HG03571 (cell line): Measurements from ENCODE around the gene RGL2.

Experiments
- ATAC-seq: cut with Tn5 transposase; IDR thresholded peaks from one replicate; pipeline ENCODE4 v1.9.1; 2021; ENCODE audit not compliant: unreplicated experiment

The RGL2 gene

DNA sequence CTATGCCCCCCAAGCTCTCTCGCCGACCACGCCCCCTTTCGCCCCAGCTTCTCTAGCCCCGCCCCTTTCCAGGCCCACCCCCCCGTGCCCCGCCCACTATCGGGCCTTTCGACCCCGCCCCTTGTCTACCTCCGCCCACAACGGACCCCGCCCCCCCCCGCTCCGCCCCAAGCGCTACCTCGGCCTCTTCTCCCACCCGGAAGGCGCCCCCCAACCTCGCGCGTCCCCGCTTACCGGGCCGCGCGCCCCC is 18.6 kb upstream of the RGL2 start:
- no peak for ATAC-seq

GRCh38 chr6:33316603-33317418 is 18.1 kb upstream of the RGL2 start:
- no peak for ATAC-seq

DNA sequence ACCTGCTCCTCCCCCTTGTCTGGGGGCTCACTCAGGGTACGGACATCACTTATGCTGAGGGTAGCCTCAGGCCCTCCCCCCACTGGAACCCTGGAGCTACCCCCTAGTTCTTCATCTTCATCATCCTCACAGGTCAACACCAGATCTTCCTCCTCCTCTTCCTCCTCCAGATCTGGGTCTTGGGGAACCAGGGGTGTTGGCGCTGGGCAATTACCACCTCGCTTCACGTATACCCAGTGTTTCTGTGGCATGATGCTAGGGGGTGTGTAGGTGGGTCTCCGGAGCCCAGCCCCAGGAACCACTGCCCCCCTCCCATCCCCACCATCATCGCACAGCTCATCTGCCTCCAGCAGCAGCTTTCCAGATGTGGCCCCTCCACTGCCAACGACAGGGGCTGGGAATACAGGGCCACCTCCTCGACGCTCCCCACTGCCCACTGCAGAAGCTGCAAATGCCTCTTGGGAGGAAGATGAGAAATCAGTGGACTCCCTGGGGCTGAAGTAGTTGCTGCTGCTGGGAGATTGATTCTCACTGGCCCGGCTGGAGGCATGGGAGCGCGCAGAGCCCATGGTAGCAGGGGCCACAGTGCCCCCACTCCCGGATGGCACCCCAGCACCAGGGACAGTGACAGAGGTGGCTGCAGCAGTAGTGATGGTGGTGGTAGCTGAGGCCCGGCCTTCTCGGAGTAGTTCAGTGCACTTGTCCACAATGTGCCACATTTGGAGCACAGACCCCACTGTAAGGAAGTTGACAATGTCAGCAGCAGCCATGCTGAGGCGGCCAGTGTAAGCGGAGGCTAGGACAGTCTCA is 17.3 kb upstream of the RGL2 start:
- no peak for ATAC-seq

DNA sequence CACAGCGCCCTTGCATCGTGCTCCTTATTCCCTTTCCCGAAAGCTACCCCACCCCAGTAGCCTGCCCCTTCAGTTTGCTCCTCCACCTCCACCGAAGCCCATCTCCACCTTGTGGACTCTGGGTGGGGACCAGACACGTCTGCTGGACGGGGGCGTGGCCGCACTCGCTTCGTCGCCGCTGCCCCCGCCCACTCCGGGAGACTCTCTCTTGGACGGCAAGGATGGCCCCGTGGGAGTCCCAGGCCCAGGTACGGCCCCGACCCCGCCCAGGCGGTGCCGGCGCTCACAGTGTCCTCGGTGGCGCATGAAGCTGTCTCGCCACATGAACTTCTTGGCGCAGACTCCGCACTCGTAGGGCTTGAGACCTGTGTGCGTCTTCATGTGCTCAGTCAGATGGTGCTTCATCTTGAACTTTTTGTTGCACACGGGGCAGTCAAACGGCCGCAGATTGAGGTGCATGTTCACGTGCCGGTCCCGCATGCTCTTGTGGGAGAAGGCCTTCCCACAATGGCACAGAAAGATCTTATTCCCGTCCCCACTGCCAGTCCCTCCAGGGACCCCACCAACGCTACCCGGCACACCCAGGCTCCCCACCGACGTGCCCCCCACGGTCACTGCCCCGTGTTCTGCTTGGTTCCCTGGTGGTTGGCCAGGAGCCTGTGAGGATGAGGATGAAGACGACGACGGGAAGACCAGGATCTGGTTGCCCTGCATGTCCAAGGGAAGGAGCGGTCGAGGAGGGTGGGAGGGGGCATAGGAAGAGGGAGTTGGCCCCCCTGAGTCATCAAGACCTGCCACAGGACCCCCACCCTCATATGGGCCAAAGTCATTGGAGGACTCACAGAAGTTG is 16.4 kb upstream of the RGL2 start:
- no peak for ATAC-seq

- ATAC-seq = no peak
Observed at GRCh38 chr6:33314515-33314942, 15.8 kb upstream of the RGL2 start.

DNA sequence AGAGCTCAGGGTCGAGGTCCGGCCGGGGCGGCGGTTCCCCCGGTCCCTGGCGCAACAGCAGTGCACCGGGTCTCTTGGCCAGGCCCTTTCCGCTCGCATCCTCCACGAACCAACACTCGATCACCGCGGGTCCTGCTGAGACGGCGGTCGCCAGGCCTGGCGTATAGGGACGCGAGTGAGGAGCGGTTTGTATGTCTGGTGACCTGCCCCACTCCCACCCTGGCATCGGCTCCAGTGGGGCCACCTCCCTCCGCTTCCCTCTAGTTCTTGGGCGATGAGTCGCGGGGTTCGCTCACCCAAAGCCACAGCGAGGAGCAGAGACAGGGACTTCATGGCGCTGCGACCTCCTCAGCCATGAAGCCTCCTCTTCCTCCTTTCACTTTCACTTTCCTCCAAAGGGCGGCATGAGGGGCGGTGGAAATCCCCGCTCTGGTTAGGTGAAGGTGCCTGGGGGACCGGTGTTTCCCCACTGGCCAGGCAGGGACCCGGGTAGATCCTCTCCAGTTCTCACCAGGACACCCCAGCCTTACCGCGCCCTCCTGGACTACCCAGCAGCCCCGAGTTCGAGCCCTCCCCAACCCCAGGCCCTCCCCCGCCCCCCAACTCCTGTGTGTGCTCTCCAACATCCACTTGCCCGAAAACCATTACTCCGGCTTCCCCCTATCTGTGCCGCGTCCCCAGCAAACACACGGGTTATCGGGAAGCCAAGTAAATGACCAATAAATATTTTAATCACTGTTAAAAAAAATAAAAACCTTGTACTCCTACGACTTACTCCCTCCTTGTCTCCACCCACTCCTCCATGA is 15.2 kb upstream of the RGL2 start, which contains the start of gene TAPBP:
Gene TAPBP, minus strand, starts transcription at position 370 of the 806 bp plus-strand sequence. Its CDS starts 37 bp downstream, at position 333.
- peak; percentile 41 for ATAC-seq

DNA sequence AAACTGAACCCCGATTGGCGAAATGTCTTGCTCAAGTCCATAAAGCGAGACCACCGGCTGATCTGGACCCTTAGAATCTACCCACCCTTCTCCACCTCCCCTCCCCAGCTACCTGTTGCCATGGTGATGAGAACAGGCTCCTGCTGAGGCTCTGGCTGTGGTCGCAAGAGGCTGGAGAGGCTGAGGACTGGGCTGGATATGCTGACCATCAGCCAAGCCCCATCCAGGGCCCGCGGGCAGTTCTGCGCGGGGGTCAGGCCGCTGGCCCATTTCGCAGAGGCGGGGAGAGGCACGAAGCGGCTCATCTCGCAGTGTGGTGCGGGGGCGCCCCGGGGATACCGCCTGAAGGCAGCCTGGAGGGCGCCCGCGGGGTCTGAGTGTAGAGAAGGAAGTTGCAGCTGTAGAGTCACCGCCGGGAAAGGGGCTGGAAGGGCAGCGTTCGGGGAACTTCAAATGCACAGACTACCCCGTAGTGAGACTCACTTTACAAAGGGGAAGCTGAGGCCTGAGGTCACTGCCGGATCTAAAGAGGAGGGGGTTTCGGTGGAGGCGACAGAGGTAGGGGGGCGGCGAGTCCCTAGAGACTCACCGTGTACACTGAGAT is 14.5 kb upstream of the RGL2 start:
- no peak for ATAC-seq

DNA sequence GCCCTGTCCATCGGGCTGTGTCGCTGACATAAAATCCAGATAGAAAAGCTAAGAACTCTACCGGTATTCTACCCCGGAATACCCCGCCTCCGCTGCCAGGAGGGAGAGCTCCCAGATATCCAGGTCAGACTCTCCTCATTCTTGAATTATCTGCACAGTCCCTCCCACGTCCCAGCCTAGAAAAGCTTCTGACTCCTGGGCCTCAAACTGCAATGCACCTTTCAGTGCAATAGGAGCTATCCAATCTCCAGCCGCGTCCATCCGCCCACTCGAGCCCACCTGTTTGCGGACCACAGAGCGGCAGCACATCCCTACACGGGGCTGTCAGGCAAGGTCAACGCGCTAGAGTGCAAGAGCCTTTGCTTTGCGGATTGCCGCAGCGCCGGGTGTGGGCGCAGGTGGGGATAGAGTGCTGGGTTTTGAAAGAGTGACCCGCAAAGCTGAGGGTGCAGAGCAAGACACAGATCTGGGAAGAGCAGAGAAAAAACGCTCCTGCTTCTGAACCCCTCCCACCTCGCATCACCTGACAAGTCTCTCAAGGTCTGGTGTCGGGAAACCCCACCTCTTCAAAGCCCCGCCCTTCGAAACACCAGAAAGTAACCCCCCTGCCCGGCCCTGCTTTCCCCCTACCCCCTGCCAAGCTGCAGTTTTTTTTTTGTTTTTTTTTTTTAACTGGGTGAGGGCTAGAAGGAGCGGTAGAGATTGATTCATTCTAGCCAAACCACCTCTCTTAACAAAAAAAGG is 13.8 kb upstream of the RGL2 start:
- ATAC-seq = no peak

- ATAC-seq = no peak
Observed at GRCh38 chr6:33306356-33306755, 7.6 kb upstream of the RGL2 start.

DNA sequence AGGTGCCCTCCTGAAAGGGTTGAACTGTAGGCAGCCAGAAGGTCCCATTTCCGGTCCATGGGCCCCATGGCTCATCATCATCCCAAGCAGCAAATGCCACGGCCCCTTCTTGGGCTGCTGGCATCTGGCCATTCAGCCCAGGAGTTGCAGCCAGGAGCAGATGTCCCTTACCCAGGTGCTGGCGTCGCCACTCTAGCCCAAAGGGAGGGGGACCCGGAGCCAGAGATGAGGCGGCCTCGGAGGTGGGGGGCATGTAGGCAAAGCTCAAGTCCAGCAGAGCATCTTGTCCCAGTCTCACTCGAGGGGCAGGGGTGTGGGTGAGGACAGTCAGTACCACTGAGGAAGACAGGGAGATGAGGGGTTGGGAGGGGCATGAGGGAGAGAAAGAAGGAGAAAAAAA is 6.3 kb upstream of the RGL2 start:
- ATAC-seq = no peak

DNA sequence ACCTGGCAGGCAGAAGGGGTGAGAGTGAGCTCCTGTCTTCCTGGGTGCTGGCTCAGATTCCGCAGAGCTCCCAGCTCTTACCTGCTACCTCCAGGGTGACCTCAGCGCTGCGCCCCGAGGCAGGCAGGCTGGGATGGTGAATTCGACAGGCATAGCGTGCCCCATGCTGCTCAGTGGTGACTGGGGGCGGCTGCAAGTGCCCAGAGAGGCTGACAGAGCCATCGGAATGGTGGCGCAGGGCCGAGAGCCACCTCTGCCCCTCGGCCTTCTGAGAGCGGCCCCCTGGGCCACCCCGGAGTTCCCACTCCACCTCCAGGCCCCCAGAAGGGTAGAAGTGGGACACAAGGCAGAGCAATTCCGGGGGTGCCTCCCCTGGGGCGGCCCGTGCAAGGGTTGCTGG is 5.5 kb upstream of the RGL2 start:
- ATAC-seq = no peak

- ATAC-seq = no peak
Observed at GRCh38 chr6:33301877-33302276, 3.1 kb upstream of the RGL2 start.

DNA sequence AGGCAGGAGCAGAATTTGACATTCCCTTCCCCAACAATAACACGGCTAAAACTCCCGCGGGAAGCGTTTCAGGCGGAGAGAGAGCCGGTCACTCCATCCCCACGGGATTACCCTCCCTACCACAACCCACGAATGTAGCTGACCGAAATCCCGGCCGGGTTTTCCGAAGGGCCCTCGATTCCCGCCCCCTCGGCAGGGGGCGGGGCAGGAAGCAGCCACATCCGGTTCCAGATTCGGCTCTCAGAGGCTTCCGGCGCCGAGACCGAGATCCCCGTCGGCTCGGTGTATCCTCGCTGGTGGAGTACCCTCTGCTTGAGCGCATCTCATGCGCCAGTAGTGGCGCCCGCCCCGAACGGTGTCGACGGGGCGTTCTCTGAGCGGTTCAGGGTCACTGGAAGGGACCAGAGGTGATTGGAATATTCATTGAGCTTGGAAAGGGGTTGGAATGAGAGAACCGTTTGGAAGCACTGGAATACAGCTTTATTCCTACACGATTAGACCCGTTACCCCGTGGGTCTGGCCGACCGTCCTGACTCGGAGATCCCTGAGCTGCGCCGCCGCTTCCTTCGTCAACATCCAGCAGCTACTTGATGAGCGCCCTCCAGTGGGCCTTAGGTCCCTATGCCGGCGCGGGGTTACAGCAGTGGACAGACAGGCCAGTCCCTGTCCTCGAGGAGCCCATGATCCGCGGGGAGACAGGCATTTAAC is 649 bp upstream of the RGL2 start:
- ATAC-seq = peak; percentile 60

DNA sequence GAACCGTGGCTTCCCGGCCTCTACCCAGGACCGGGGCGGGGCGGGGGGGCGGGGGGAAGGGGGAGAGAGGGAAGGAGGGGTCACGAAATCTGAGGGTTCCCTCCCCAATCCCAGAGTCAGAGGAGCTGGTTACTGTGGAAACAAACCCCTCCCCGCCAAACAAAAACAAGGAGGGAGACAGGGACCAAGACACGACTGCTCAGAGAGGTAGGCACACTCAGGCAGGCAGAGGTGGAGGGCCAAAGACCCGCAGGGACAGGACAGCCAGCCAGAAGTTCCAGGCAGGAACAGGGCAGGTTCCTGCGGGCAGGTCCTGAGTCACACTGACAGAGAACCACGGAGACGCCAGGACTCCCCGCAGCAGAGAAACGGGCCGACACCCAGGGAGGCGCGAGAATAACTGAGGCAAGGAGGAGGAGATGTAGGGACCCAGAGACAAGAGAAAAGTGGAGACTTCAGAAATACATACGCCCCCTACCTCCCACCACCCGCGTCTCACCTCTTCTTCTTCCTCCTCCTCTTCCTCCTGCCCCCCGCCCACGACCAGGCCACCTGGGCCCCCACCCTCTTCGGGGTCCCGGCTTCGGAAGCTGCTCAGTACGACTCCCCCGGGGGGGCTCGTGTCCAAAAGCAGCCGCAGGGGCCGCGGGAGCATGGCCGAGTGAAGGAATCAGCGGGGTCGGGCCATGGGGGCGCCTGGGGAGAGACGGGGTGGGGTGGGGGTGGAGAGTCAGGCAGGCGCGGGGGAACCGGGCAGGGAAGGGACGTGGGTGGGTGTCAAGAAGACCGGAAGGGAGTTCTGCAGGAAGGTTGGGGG is 578 bp downstream of the RGL2 start:
- no peak for ATAC-seq

GRCh38 chr6:33297406-33297955 is 1.3 kb downstream of the RGL2 start:
- no peak for ATAC-seq

DNA sequence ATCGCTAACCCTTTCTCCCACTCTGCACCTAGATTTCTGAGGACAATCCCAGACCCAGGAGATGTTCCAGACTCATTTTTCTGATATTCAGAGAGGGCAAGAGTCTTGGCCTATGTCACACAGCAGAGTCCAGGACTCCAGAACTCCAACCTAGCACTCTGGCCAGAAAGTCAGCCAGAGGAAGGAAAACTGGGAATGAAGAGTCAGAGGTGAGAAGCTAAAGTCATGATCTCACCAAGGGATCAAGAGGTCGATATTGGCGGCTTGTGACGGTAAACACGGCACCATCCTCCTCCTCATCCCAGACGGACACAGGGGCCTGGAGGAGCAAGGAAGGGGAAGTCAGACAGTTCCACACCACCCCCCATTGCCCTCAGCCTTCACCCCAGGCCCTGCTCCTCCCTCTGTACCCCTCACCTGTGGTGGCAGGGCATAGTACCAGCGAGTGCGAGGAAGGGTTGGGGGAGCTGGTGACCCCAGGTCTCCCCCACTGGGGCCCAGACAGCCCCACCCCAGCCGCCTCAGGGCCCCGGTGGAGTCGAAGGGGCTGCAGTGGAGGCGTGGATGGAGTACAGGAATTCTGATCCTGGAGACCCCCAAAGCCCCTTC is 1.8 kb downstream of the RGL2 start:
- no peak for ATAC-seq

DNA sequence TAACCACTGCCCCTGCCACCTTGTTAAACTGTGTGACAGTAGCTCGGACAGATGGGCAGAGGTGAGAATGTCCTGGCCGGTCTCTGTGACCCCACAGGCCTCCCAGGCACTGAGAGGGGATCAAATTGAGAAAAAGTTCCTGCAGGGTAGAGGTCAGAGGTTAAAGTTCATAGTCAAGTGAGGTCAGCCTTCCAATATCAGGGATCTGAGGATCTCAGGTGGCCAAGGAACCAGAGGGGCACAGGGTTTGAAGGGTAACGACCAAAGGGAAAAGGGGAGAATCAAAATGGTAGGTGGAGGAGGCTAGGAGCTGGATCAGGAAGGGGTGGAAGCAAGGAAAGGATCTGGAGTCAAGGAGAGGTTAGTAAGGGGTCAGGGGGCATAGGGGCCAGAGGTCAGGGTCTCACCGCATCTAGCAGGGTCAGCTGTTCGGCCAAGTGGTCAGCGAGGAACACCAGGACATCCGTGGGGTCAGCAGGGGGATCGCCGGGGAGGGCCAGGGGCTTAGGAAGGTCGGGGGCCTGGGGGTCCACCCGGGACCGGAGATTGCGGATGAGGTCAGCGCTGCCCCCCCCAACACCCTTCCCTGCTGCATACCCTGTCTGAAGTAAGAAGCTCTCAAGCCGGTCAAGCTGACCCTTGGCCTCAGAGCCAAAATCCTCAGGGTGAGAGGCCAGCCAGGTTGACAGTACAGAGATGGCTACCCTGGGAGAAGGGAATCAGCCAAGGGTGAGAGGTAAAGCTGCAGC is 2.9 kb downstream of the RGL2 start:
- ATAC-seq = no peak
